CD4-positive, CD25-positive, alpha-beta regulatory T cell (primary cell): Measurements from ENCODE around the gene HOXD12. TPM values are rescaled to one million over a fixed set of nuclear protein-coding genes. Genes with fewer than 3 reads are reported as not detected.

Experiments
- ATAC-seq, 2 donors: fragments of 150-1000 bp; cut with Tn5 transposase; one replicate each; pipeline ENCODE4 v1.10.0; 2021; ENCODE audit warnings: low read depth in 2 of 2, moderate number of reproducible peaks in 2 of 2, moderate library complexity in 1 of 2
- DNase-seq, 3 donors: peaks; one replicate each; pipeline versions ENCODE4 v3.0.0 to v3.0.0-alpha.2; 2012 to 2022; ENCODE audit warnings: mixed read lengths in 1 of 3
- H3K27ac ChIP-seq: one replicate; pipeline ENCODE4 v1.7.0; 2013; ENCODE audit warnings: mild to moderate bottlenecking, low read length; ENCODE audit not compliant: insufficient read depth, poor library complexity, severe bottlenecking
- H3K27me3 ChIP-seq: one replicate; pipeline ENCODE4 v1.7.0; 2013; ENCODE audit warnings: low read length; ENCODE audit not compliant: control insufficient read depth, insufficient read depth
- H3K36me3 ChIP-seq: one replicate; pipeline ENCODE4 v1.7.0; 2013; ENCODE audit warnings: mild to moderate bottlenecking, low read length, moderate library complexity; ENCODE audit not compliant: control insufficient read depth, insufficient read depth
- H3K4me1 ChIP-seq: 2 replicates; pipeline ENCODE4 v1.7.0; 2013; ENCODE audit warnings: mild to moderate bottlenecking, low read length; ENCODE audit not compliant: insufficient read depth, control insufficient read depth, poor library complexity, severe bottlenecking
- H3K4me3 ChIP-seq: one replicate; pipeline ENCODE4 v1.7.0; 2013; ENCODE audit warnings: low read depth, mild to moderate bottlenecking, low read length, moderate library complexity
- H3K9me3 ChIP-seq, 2 experiments: 1 replicate in 1 of 2; 2 replicates in 1 of 2; pipeline ENCODE4 v1.7.0; 2013; ENCODE audit warnings: low read length in 2 of 2, mild to moderate bottlenecking in 1 of 2, moderate library complexity in 1 of 2; ENCODE audit not compliant: control insufficient read depth in 2 of 2
- H3K27ac Mint-ChIP-seq, 3 donors: one replicate each; pipeline ENCODE4 v1.8.0; 2020 to 2022; ENCODE audit warnings: mild to moderate bottlenecking in 3 of 3, mixed read lengths in 3 of 3, moderate library complexity in 2 of 3
- H3K27me3 Mint-ChIP-seq: one replicate; pipeline ENCODE4 v1.8.0; 2022; ENCODE audit warnings: mild to moderate bottlenecking, mixed read lengths
- H3K36me3 Mint-ChIP-seq: one replicate; pipeline ENCODE4 v1.8.0; 2020; ENCODE audit warnings: mixed read lengths
- H3K4me1 Mint-ChIP-seq, 4 donors: one replicate each; pipeline ENCODE4 v1.8.0; 2020 to 2022; ENCODE audit warnings: mixed read lengths in 4 of 4, mild to moderate bottlenecking in 1 of 4
- H3K4me3 Mint-ChIP-seq, 4 donors: one replicate each; pipeline ENCODE4 v1.8.0; 2020 to 2022; ENCODE audit warnings: mild to moderate bottlenecking in 4 of 4, mixed read lengths in 4 of 4, moderate library complexity in 3 of 4
- H3K9me3 Mint-ChIP-seq, 7 donors: one replicate each; pipeline ENCODE4 v1.8.0; 2020 to 2022; ENCODE audit warnings: mixed read lengths in 7 of 7, mild to moderate bottlenecking in 3 of 7, moderate library complexity in 2 of 7
- polyA plus RNA-seq, 4 donors: library from polyadenylated mRNA; unstranded; fragments of 300-500 nt; fragmentation: Illumina TruSeq; gene quantifications; one replicate each; pipeline ENCODE4 v1.2.3, GENCODE V29; 2021
- total RNA-seq: library from RNA; stranded (reverse); gene quantifications from one replicate; pipeline ENCODE4 v1.2.3, GENCODE V29; 2022

Gene HOXD12
- total and polyA plus RNA-seq, 5 donors from 2014 or later = not detected

GRCh38 chr2:176150584-176151441 lies 51.2 kb downstream of the HOXD12 start:
- Mint-ChIP-seq H3K4me3 (peak overlapping the region in 1 of 4 donors; percentile 0), H3K4me1 (peaks cover 0 to 14% (median 0%) of the 10 kb centered on the region in 4 donors), H3K36me3 (no peaks in the 10 kb centered on the region), H3K27me3 (peaks cover 88% of the 10 kb centered on the region), H3K9me3 (peaks cover 0 to 6% (median 0%) of the 10 kb centered on the region in 7 donors), H3K27ac (peak overlapping the region in 1 of 3 donors; percentile 64)
- Histone ChIP-seq H3K27me3 (peaks cover 48% of the 10 kb centered on the region), H3K4me1 (no peaks in the 10 kb centered on the region), H3K36me3 (no peaks in the 10 kb centered on the region), H3K4me3 (no peak overlapping the region), H3K9me3 (peaks cover 0 to 7% of the 10 kb centered on the region in 2 experiments), H3K27ac (no peak overlapping the region)
- ATAC-seq = no peak
- DNase-seq = no peak

- Mint-ChIP-seq H3K27me3 (peaks cover 87% of the 10 kb centered on the region), H3K27ac (peak within 1 kb of the TSS in 1 of 3 donors; percentile 64), H3K4me1 (peaks cover 0 to 14% (median 0%) of the 10 kb centered on the region in 4 donors), H3K36me3 (no peaks in the 10 kb centered on the region), H3K4me3 (peak within 1 kb of the TSS in 1 of 4 donors; percentile 0), H3K9me3 (peaks cover 0 to 6% (median 0%) of the 10 kb centered on the region in 7 donors)
- no peaks in the 10 kb centered on the region for H3K36me3 ChIP-seq
- no peak within 1 kb of the TSS for H3K4me3 ChIP-seq
- DNase-seq (no peak), ATAC-seq (no peak)
- H3K4me1 ChIP-seq = no peaks in the 10 kb centered on the region
- H3K27me3 ChIP-seq = peaks cover 45% of the 10 kb centered on the region
- H3K9me3 ChIP-seq = peaks cover 0 to 7% of the 10 kb centered on the region in 2 experiments
- H3K27ac ChIP-seq = no peak within 1 kb of the TSS
Observed at GRCh38 chr2:176151442-176152287, 52.1 kb downstream of the HOXD12 start, which contains the start of gene HOXD4. TSS of gene HOXD4 (plus strand) at chr2:176151550. CDS start at chr2:176151634, 84 bp downstream.

Other genes starting within 250 kb of the HOXD12 start
- 32.9 TPM for gene LNPK, start 97.5 kb upstream of the HOXD12 start, total RNA-seq
- 10 to 100 TPM; 13.9 to 19.9 (median 15.2) TPM for gene LNPK, start 97.5 kb upstream of the HOXD12 start, polyA plus RNA-seq
- not detected for gene EVX2, start 15.8 kb upstream of the HOXD12 start, total RNA-seq
- not detected for gene EVX2, start 15.8 kb upstream of the HOXD12 start, polyA plus RNA-seq
- gene HOXD13, start 7.1 kb upstream of the HOXD12 start, total RNA-seq = not detected
- not detected for gene HOXD13, start 7.1 kb upstream of the HOXD12 start, polyA plus RNA-seq
- not detected for gene HOXD11, start 7.5 kb downstream of the HOXD12 start, total RNA-seq
- not detected for gene HOXD11, start 7.5 kb downstream of the HOXD12 start, polyA plus RNA-seq
- not detected for gene HOXD10, start 17.0 kb downstream of the HOXD12 start, total RNA-seq
- not detected for gene HOXD10, start 17.0 kb downstream of the HOXD12 start, polyA plus RNA-seq
- not detected for gene HOXD9, start 22.9 kb downstream of the HOXD12 start, total RNA-seq
- gene HOXD9, start 22.9 kb downstream of the HOXD12 start, polyA plus RNA-seq = not detected
- not detected for gene HOXD8, start 29.9 kb downstream of the HOXD12 start, total RNA-seq
- gene HOXD8, start 29.9 kb downstream of the HOXD12 start, polyA plus RNA-seq = not detected
- gene HOXD4, start 51.8 kb downstream of the HOXD12 start, total RNA-seq = not detected
- not detected for gene HOXD4, start 51.8 kb downstream of the HOXD12 start, polyA plus RNA-seq
- not detected for gene HOXD3, start 57.5 kb downstream of the HOXD12 start, total RNA-seq
- not detected for gene HOXD3, start 57.5 kb downstream of the HOXD12 start, polyA plus RNA-seq
- gene HOXD1, start 88.9 kb downstream of the HOXD12 start, total RNA-seq = not detected
- not detected for gene HOXD1, start 88.9 kb downstream of the HOXD12 start, polyA plus RNA-seq
- 7.1 TPM for gene MTX2, start 169.6 kb downstream of the HOXD12 start, total RNA-seq
- 10 to 100 TPM; 19.4 to 23.2 (median 22.4) TPM for gene MTX2, start 169.6 kb downstream of the HOXD12 start, polyA plus RNA-seq